Hematopoietic multipotent progenitor cell treated with erythropoietin and hydrocortisone succinate and interleukin-3 and kit ligand, for 4 days (in vitro differentiated cells): Measurements from ENCODE around the gene SDS.

Source experiments
- DNase-seq: peaks from one replicate; pipeline ENCODE4 v3.0.0-alpha.2; 2015

SDS gene

GRCh38 chr12:113403435-113404415 is at the start of gene SDS:
TSS of gene SDS (minus strand) at chr12:113403887. CDS start at chr12:113399708, 4,179 bp downstream.
- DNase-seq, result peak; percentile 75

- DNase-seq, result no peak
These were observed 49.6 kb upstream of the SDS start for GRCh38 chr12:113453330-113453729.

GRCh38 chr12:113452458-113452857 is 48.8 kb upstream of the SDS start:
- DNase-seq, result no peak

GRCh38 chr12:113449839-113450238 is 46.2 kb upstream of the SDS start:
- no peak for DNase-seq

GRCh38 chr12:113449299-113449698 is 45.6 kb upstream of the SDS start:
- no peak for DNase-seq

- DNase-seq, result no peak
These were observed 45.2 kb upstream of the SDS start for GRCh38 chr12:113448873-113449272.

GRCh38 chr12:113445544-113446171 is 42.0 kb upstream of the SDS start:
- DNase-seq, result peak; percentile 66

- DNase-seq, result no peak
These were observed 39.4 kb upstream of the SDS start for GRCh38 chr12:113443030-113443539.

- DNase-seq, result no peak
These were observed 37.5 kb upstream of the SDS start for GRCh38 chr12:113440947-113441782.

- no peak for DNase-seq
These were observed 36.6 kb upstream of the SDS start for GRCh38 chr12:113440336-113440735.

GRCh38 chr12:113439606-113440030 is 35.9 kb upstream of the SDS start:
- DNase-seq, result peak; percentile 53

GRCh38 chr12:113439301-113439597 is 35.6 kb upstream of the SDS start:
- DNase-seq, result no peak

- DNase-seq, result no peak
These were observed 35.0 kb upstream of the SDS start for GRCh38 chr12:113438523-113439300.

- no peak for DNase-seq
These were observed 34.0 kb upstream of the SDS start for GRCh38 chr12:113437729-113438100.

- DNase-seq, result no peak
These were observed 33.5 kb upstream of the SDS start for GRCh38 chr12:113436993-113437728.

GRCh38 chr12:113436586-113436985 is 32.9 kb upstream of the SDS start:
- DNase-seq, result no peak

GRCh38 chr12:113435367-113435766 is 31.7 kb upstream of the SDS start:
- DNase-seq, result no peak

- DNase-seq, result no peak
These were observed 29.3 kb upstream of the SDS start for GRCh38 chr12:113432986-113433385.

- no peak for DNase-seq
These were observed 24.8 kb upstream of the SDS start for GRCh38 chr12:113428482-113428881.

- DNase-seq, result no peak
These were observed 24.2 kb upstream of the SDS start for GRCh38 chr12:113427882-113428281.

GRCh38 chr12:113425960-113426453 is 22.3 kb upstream of the SDS start:
- no peak for DNase-seq
